ENCODE data around the gene MAPK11.

DNA sequence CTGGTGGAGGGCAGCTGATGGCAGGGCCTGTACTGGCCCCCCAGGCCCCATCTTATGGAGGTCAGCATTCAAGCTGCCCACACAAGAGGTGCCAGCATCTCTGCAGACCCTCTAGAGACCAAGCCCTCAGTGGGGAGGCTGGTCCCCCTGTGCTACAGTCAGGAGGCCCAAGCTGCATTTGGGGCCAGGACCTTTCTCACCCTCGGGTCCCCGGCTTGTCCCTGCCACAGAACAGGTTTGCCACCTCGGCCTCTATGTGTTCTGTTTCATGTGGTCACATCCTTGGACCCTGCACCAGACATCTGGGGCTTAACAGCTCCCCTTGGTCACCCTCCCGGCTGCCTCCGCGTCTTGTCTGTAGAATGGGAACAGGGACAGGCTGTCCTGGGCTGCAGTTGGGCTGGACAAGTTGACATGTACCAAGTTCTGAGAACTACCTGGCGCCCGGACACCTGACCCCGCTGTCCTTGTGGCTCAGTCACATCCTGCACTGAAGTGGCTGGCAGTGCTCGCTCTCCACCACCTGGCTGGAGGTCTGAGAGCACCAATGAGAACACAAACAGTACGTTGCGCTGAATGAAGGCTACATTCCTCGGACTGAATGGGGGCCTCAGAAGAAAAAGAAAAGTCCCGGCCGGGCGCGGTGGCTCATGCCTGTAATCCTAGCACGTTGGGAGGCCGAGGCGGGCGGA lies 40.0 kb upstream of the MAPK11 start:
- no peak for TF ChIP-seq CTCF (IDR thresholded peaks at IDR 0.05)
- TF ChIP-seq POLR2A (IDR thresholded peaks at IDR 0.05), result no peak

All from right lobe of liver (tissue), 4 donors.